ENCODE results near the gene FIBCD1.

FIBCD1 gene

GRCh38 chr9:130936285-130937117, 2.5 kb downstream of the FIBCD1 start:
- no peak for DNase-seq (ENCODE audit: low read depth in 2 of 2)

- DNase-seq (ENCODE audit: low read depth in 2 of 2): no peak
These were observed 3.3 kb downstream of the FIBCD1 start for GRCh38 chr9:130935648-130936271.

GRCh38 chr9:130934702-130935647, 4.1 kb downstream of the FIBCD1 start:
- no peak for DNase-seq (ENCODE audit: low read depth in 2 of 2)

- DNase-seq (ENCODE audit: low read depth in 2 of 2): no peak
These were observed 4.8 kb downstream of the FIBCD1 start for GRCh38 chr9:130934246-130934645.

GRCh38 chr9:130933114-130934046, 5.7 kb downstream of the FIBCD1 start:
- DNase-seq (ENCODE audit: low read depth in 2 of 2): no peak

- DNase-seq (ENCODE audit: low read depth in 2 of 2): no peak
These were observed 6.6 kb downstream of the FIBCD1 start for GRCh38 chr9:130932255-130933079.

GRCh38 chr9:130931508-130932254, 7.4 kb downstream of the FIBCD1 start:
- DNase-seq (ENCODE audit: low read depth in 2 of 2): no peak

- DNase-seq (ENCODE audit: low read depth in 2 of 2): no peak
These were observed 8.2 kb downstream of the FIBCD1 start for GRCh38 chr9:130930804-130931349.

- DNase-seq (ENCODE audit: low read depth in 2 of 2): no peak
These were observed 8.8 kb downstream of the FIBCD1 start for GRCh38 chr9:130930132-130930803.

GRCh38 chr9:130929571-130930038, 9.4 kb downstream of the FIBCD1 start:
- DNase-seq (ENCODE audit: low read depth in 2 of 2): no peak

GRCh38 chr9:130927995-130928900, 10.8 kb downstream of the FIBCD1 start:
- DNase-seq (ENCODE audit: low read depth in 2 of 2): no peak

- no peak for DNase-seq (ENCODE audit: low read depth in 2 of 2)
These were observed 11.7 kb downstream of the FIBCD1 start for GRCh38 chr9:130927338-130927737.

- no peak for DNase-seq (ENCODE audit: low read depth in 2 of 2)
These were observed 13.9 kb downstream of the FIBCD1 start for GRCh38 chr9:130925050-130925678.

- DNase-seq (ENCODE audit: low read depth in 2 of 2): no peak
These were observed 14.6 kb downstream of the FIBCD1 start for GRCh38 chr9:130924448-130924788.

- no peak for DNase-seq (ENCODE audit: low read depth in 2 of 2)
These were observed 15.2 kb downstream of the FIBCD1 start for GRCh38 chr9:130923611-130924447.
